HG03378 (cell line): ENCODE results near the gene NCOA7.

ENCODE experiments used
- ATAC-seq: cut with Tn5 transposase; IDR thresholded peaks from one replicate; pipeline ENCODE4 v1.9.1; 2021; ENCODE audit warnings: mild to moderate bottlenecking, moderate library complexity; ENCODE audit not compliant: unreplicated experiment

Gene NCOA7, protein sequence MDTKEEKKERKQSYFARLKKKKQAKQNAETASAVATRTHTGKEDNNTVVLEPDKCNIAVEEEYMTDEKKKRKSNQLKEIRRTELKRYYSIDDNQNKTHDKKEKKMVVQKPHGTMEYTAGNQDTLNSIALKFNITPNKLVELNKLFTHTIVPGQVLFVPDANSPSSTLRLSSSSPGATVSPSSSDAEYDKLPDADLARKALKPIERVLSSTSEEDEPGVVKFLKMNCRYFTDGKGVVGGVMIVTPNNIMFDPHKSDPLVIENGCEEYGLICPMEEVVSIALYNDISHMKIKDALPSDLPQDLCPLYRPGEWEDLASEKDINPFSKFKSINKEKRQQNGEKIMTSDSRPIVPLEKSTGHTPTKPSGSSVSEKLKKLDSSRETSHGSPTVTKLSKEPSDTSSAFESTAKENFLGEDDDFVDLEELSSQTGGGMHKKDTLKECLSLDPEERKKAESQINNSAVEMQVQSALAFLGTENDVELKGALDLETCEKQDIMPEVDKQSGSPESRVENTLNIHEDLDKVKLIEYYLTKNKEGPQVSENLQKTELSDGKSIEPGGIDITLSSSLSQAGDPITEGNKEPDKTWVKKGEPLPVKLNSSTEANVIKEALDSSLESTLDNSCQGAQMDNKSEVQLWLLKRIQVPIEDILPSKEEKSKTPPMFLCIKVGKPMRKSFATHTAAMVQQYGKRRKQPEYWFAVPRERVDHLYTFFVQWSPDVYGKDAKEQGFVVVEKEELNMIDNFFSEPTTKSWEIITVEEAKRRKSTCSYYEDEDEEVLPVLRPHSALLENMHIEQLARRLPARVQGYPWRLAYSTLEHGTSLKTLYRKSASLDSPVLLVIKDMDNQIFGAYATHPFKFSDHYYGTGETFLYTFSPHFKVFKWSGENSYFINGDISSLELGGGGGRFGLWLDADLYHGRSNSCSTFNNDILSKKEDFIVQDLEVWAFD

GRCh38 chr6:125790358-125791150, at the start of gene NCOA7:
TSS of gene NCOA7 (plus strand) at chr6:125790960. CDS start at chr6:125815355, 24,395 bp downstream.
- peak; percentile 39 for ATAC-seq

GRCh38 chr6:125741336-125741735, 49.4 kb upstream of the NCOA7 start:
- ATAC-seq = no peak

DNA sequence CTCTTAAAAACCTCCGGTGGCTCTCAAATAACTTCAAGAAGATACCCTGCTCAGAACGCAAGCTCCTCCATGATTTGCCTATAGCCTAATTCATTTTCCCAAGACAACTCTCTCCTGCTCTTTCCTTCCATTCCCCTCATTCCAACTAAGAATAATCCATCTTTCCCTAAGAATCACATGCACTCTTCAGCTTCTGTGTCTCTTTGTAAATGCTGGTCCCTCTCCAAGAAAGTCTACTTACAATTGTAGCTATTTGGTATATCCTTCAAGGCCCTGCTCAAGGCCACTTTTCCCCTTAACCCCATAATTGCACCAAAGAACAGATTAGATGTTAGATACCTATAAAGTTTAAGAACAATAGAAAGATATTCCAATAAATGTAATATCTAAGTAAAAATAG, 48.7 kb upstream of the NCOA7 start:
- ATAC-seq = no peak

GRCh38 chr6:125742464-125743120, 48.2 kb upstream of the NCOA7 start:
- ATAC-seq = no peak

DNA sequence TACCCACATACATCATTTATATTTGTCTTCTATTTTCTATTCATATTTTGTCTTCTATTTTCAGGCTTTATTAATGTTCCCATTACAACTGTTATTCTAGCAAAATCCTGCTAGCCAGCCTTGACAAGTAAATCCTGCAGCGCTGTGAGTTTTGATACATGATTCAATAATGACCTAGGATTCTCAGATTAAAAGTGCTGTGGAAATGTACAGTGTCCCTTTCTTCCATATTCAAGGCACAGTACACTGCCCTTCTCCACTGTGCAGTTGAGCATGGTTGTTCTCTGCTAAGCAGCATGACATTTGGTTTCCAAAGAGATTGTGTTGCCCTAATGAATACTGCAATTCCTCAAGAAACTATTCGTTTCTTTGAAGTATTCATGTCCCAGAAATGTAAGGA, 47.2 kb upstream of the NCOA7 start:
- no peak for ATAC-seq

- no peak for ATAC-seq
Measured at GRCh38 chr6:125745281-125746018, 45.3 kb upstream of the NCOA7 start.

GRCh38 chr6:125746019-125746414, 44.7 kb upstream of the NCOA7 start:
- ATAC-seq = no peak

GRCh38 chr6:125746731-125747588, 43.8 kb upstream of the NCOA7 start:
- ATAC-seq = peak; percentile 65

DNA sequence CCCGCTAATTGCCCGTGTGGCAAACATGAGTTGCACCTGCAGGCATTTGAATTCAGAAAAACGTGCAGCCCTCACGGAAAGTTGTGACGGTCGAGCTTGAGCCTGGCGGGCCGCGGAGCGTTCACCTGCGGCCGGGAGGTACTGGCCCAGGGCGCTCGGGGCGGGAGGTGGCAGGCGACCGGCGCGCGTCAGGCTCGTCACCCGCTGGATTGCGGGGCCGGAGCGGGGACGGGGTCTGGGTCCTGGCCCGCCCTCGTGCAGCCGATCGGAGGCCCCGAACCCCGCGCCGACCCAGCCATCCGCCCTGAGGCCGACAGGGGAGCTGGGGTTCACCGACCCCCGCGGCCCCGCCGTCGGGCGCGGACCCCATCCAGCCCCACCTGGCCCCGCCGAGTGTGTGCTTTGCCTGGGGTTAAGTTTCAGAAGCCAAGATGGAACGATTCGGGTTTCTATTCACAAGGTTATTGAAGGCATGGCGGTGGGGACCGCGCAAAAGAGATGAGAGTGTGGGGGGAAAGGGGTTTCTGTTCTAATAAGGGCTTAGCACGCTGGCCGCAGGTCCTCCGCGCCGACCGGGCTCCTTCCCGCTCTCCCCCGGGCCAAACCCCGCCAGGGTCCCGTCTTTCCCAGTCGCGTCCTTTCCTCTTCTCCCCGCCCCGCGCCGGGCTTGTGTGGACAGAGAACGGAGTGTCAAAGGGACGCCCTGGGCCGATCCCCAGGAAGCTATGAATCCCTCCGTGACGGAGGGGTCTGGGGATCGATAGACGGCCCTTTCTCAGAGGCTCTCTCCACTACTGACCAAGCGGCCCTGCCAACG, 43.0 kb upstream of the NCOA7 start:
- ATAC-seq = no peak

- no peak for ATAC-seq
Measured at GRCh38 chr6:125748406-125749172, 42.2 kb upstream of the NCOA7 start.

DNA sequence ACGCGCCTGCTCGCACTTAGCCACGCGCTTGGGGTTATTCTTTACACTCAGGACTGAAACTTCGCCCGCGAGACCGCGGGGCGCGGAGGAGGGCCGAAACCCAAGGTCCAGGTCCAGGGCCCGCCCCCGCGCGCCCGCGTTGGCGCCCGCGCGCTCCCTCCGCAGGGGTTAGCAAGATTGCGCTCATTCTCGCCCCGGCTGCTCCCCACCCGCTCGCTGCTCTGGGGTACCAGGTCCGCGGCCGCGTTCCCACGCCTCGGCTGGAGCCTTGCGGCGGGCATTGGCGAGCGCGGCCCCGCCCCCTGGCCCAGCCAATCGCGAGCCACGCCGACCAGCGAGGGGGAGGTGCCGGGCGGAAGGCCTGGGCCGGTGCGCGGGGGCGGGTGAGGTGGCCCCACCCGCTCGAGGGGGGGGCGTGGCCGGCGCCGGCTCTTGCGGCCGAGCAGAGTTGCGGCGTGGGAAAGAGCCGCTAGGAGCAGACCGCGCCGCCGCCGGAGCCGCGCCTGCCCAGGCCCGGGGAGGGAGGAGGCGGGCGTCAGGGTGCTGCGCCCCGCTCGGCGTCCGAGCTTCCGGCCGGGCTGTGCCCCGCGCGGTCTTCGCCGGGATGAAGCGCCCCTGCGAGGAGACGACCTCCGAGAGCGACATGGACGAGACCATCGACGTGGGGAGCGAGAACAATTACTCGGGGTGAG, 41.4 kb upstream of the NCOA7 start, which contains the start of gene HEY2:
Gene HEY2 (plus strand): TSS at position 460 of the 692 bp plus-strand sequence. CDS start 145 bp downstream, at position 605.
- peak; percentile 51 for ATAC-seq

DNA sequence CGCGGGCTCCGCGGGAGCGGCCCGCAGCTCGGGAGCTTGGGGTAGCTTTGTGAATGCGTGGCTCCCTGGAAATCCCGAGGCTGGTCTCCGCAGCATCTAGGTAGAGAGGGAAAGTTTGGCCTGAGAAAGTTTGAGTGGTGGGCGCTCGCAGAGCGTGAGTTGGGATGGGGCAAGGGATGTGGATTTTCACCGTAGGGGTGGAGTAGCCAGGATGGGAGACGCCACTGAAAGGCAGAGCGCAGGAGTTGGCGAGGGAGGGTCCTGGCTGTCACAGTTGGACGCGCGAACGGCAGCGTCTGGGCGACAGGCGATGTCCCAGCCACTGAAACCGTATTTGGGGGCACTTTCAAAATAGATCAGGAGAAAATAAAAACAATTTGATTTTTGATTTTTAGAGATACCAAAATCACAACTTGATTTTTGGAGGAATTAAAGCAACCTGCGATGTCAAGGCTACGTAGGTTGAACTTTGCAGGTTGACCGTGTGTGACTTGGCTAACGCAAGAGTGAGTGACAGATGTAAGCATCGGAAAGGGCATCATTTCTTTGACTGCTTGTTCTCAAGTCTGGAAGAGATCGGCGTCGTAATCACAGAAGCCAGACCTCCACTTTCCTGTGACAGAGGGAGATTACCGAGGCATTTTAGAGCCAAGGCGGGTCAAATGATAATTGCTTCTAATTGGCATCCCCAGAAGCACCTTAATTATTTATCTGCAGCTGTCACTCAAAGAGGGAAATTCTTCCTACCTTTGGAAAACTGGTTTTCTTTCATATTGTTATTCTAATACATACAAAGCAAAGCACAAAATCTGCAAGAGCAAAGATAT, 40.7 kb upstream of the NCOA7 start:
- ATAC-seq = no peak

DNA sequence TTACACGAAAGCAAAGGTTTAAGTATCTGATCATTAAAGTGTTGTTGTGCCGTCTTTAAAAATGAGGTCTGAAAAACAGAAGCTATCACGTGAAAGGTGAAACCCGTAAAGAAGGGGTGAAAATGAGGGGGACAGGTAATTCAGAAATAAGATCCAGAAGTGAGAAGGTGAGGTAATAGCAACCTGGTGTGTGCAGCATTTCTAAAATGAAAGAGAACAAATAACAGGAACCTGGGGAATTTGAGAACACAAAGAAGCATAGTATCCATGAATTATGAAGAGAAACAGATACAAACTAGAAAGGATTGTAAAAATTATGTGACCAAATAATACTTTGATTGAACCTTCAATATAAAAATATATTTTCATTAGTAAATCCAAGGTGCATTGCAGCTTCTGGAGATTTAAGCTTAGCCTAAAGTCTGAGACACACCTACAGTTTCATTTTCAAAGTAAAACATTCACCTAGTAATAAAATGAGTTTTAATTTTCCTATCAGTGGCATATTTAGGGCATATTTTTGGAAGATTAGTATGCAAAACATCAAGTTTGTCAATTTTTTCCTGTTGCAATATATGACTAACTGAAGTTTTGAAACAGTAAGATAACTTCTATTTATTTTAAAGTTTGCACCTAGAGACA, 39.9 kb upstream of the NCOA7 start:
- no peak for ATAC-seq

DNA sequence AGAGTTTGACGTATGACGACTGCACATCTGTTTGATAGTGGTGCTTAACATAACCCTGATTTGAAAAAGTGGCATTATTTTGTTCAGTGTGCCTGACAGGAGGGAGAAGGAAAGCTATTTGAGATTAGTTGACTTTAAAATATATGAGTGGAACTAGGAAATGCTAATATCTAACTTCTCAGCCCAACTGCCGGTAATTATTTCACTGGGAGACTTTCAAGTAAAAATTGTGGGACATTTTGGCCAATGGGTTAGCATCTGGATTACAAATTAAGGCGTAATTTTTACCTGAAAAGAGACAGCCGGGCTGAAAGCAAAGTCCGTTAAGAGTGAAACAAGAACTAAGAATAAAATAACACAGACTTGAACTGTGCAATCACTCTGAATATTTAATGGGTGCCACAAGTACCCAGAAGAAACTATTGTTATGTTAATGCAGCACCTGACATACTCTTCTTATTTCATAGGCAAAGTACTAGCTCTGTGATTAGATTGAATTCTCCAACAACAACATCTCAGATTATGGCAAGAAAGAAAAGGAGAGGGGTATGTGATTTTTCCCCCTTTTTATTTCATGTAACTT, 39.3 kb upstream of the NCOA7 start:
- no peak for ATAC-seq

DNA sequence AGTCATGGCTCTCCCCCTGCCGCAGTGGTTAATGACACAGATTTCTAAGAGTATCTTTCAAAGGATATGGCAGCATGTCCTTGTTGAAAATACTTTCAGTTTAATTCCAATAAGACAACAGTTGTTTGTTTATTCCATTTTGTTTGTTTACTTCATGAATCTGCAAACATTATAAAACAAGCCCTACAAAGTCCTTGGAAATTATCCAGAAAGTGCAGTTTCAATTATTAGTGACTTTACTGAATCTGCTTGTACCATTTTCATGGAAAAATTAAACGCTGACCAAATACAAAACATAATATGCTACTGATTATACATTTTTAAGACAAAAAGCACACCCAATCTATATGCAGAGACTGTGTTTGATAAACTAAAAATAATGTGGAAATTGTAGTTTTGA, 38.0 kb upstream of the NCOA7 start:
- ATAC-seq = no peak
